ENCODE measurements around the gene TULP4.

- TF ChIP-seq EMX1 (CRISPR knock-in tag; IDR thresholded peaks at IDR 0.05): no peak
- no peak for TF ChIP-seq SMAD3 (CRISPR knock-in tag; IDR thresholded peaks at IDR 0.05; ENCODE audit: borderline replicate concordance)
- TF ChIP-seq RORB (CRISPR knock-in tag; IDR thresholded peaks at IDR 0.05): no peak
- TF ChIP-seq ATF1 (CRISPR knock-in tag; IDR thresholded peaks at IDR 0.05): no peak
- TF ChIP-seq MAX (CRISPR knock-in tag; IDR thresholded peaks at IDR 0.05): no peak
Measured at GRCh38 chr6:158338311-158339112, 26.2 kb downstream of the TULP4 start.
